ENCODE measurements around the gene LRP1B.

DNA sequence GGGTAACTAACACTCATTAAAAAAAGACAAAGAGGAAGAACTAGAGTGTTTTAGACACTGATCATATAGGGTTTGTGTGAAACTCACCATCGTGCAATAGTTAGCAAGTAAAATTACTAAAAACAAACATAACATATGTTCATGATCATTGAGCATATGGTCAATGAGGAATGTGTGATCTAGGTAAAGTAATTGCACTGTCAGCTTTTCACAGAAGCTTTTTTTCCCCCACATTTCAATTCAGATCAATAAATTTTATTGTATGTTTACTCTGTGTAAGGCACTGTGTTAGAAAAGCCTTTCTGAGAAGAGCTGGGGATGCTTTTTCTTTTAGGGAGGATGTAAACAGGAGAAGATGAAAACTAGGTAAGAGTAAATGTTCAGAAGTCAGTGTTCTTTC lies 348.2 kb downstream of the LRP1B start:
- TF ChIP-seq CTCF (conservative IDR thresholded peaks at IDR 0.05 in 1 of 2, IDR thresholded peaks at IDR 0.05 in 1 of 2; ENCODE audit: low read depth in 1 of 2, low read length in 2 of 2), result no peak
- no peak for TF ChIP-seq EZH2 (IDR thresholded peaks at IDR 0.05; ENCODE audit: low read length, missing control alignments)

All from fibroblast of lung (primary cell).